H9 (cell line): ENCODE measurements around the gene FAHD1. TPM values are rescaled to one million over a fixed set of nuclear protein-coding genes. Genes with fewer than 3 reads are reported as not detected.

Experiments used
- DNase-seq: peaks from one replicate; pipeline ENCODE4 v3.0.0-alpha.2; 2017
- H2AFZ ChIP-seq: one replicate; pipeline ENCODE4 v1.6.1; 2013; ENCODE audit warnings: mild to moderate bottlenecking, low read length, control low read depth, moderate library complexity
- H2AK5ac ChIP-seq: 2 replicates; pipeline ENCODE4 v1.6.1; 2013; ENCODE audit warnings: low read length, control low read depth, mixed read lengths; ENCODE audit not compliant: insufficient read length
- H2BK120ac ChIP-seq: one replicate; pipeline ENCODE4 v1.6.1; 2013; ENCODE audit warnings: low read depth, mild to moderate bottlenecking, low read length, control low read depth, inconsistent platforms; ENCODE audit not compliant: poor library complexity, severe bottlenecking
- H2BK12ac ChIP-seq: 2 replicates; pipeline ENCODE4 v1.6.1; 2013; ENCODE audit warnings: low read length, control low read depth, mixed read lengths, low read depth; ENCODE audit not compliant: insufficient read length
- H2BK15ac ChIP-seq: 2 replicates; pipeline ENCODE4 v1.6.1; 2013; ENCODE audit warnings: low read depth, low read length, control low read depth
- H2BK20ac ChIP-seq: one replicate; pipeline ENCODE4 v1.6.1; 2013; ENCODE audit warnings: low read depth, mild to moderate bottlenecking, low read length, control low read depth, inconsistent platforms; ENCODE audit not compliant: poor library complexity, severe bottlenecking
- H2BK5ac ChIP-seq: 2 replicates; pipeline ENCODE4 v1.6.1; 2013; ENCODE audit warnings: low read length, control low read depth, mixed read lengths; ENCODE audit not compliant: insufficient read length
- H3K14ac ChIP-seq: 2 replicates; pipeline ENCODE4 v1.6.1; 2013; ENCODE audit warnings: low read length, control low read depth; ENCODE audit not compliant: insufficient read depth
- H3K18ac ChIP-seq: 2 replicates; pipeline ENCODE4 v1.6.1; 2013; ENCODE audit warnings: low read depth, mild to moderate bottlenecking, mixed read lengths, low read length, control low read depth; ENCODE audit not compliant: insufficient read length
- H3K23ac ChIP-seq: 2 replicates; pipeline ENCODE4 v1.6.1; 2013; ENCODE audit warnings: low read length, control low read depth, mixed read lengths, low read depth; ENCODE audit not compliant: insufficient read length
- H3K23me2 ChIP-seq: 2 replicates; pipeline ENCODE4 v1.6.1; 2013; ENCODE audit warnings: low read depth, mild to moderate bottlenecking, mixed read lengths, low read length, control low read depth; ENCODE audit not compliant: insufficient read length, poor library complexity, severe bottlenecking
- H3K27ac ChIP-seq: 2 replicates; pipeline ENCODE4 v1.5.1; 2013; ENCODE audit warnings: low read length, control low read depth, mixed read lengths, low read depth; ENCODE audit not compliant: insufficient read length
- H3K27me3 ChIP-seq: 2 replicates; pipeline ENCODE4 v1.6.1; 2013; ENCODE audit warnings: low read length, control low read depth, inconsistent platforms; ENCODE audit not compliant: insufficient read depth
- H3K4ac ChIP-seq: 2 replicates; pipeline ENCODE4 v1.6.1; 2013; ENCODE audit warnings: low read depth, mild to moderate bottlenecking, control low read depth, inconsistent platforms, low read length, moderate library complexity
- H3K4me1 ChIP-seq: 2 replicates; pipeline ENCODE4 v1.6.1; 2013; ENCODE audit warnings: low read length, control low read depth, inconsistent platforms; ENCODE audit not compliant: insufficient read depth
- H3K4me2 ChIP-seq: 2 replicates; pipeline ENCODE4 v1.6.1; 2013; ENCODE audit warnings: low read length, control low read depth, mixed read lengths; ENCODE audit not compliant: insufficient read length, insufficient read depth
- H3K56ac ChIP-seq: 2 replicates; pipeline ENCODE4 v1.6.1; 2013; ENCODE audit warnings: low read depth, mild to moderate bottlenecking, mixed read lengths, low read length, control low read depth; ENCODE audit not compliant: insufficient read length
- H3K79me1 ChIP-seq: 2 replicates; pipeline ENCODE4 v1.6.1; 2013; ENCODE audit warnings: low read depth, mild to moderate bottlenecking, moderate library complexity, low read length, control low read depth, inconsistent platforms; ENCODE audit not compliant: insufficient read depth, poor library complexity, severe bottlenecking
- H3K79me2 ChIP-seq: 2 replicates; pipeline ENCODE4 v1.6.1; 2013; ENCODE audit warnings: low read length, control low read depth, inconsistent platforms; ENCODE audit not compliant: insufficient read depth
- H3K9ac ChIP-seq: 2 replicates; pipeline ENCODE4 v1.6.1; 2013; ENCODE audit warnings: low read length, control low read depth, mixed read lengths; ENCODE audit not compliant: insufficient read length; ENCODE audit errors: extremely low read depth
- H3K9me3 ChIP-seq: one replicate; pipeline ENCODE4 v1.6.1; 2013; ENCODE audit warnings: low read depth, low read length, inconsistent platforms; ENCODE audit not compliant: control insufficient read depth
- H3T11ph ChIP-seq: one replicate; pipeline ENCODE4 v1.6.1; 2013; ENCODE audit warnings: mild to moderate bottlenecking, low read length, control low read depth, inconsistent platforms
- H4K20me1 ChIP-seq: one replicate; pipeline ENCODE4 v1.6.1; 2013; ENCODE audit not compliant: control insufficient read depth, insufficient read length, insufficient read depth
- H4K5ac ChIP-seq: 2 replicates; pipeline ENCODE4 v1.6.1; 2013; ENCODE audit warnings: low read depth, mild to moderate bottlenecking, mixed read lengths, low read length, control low read depth; ENCODE audit not compliant: insufficient read length
- H4K8ac ChIP-seq: replicated peaks from 2 replicates; pipeline ENCODE4 v1.6.1; 2013; ENCODE audit warnings: low read length, control low read depth, mixed read lengths, low read depth; ENCODE audit not compliant: insufficient read length
- H4K91ac ChIP-seq: 2 replicates; pipeline ENCODE4 v1.6.1; 2013; ENCODE audit warnings: low read depth, mild to moderate bottlenecking, moderate library complexity, mixed read lengths, low read length, control low read depth; ENCODE audit not compliant: insufficient read length
- H3K27ac Mint-ChIP-seq, 3 experiments: 2 replicates in 2 of 3; 3 replicates in 1 of 3; pipeline ENCODE4 v1.8.0; 2020 to 2021; ENCODE audit warnings: mixed read lengths in 3 of 3, mild to moderate bottlenecking in 1 of 3, moderate library complexity in 1 of 3
- H3K27me3 Mint-ChIP-seq: 2 replicates; pipeline ENCODE4 v1.8.0; 2021; ENCODE audit warnings: low read depth, mild to moderate bottlenecking, moderate library complexity, mixed read lengths
- H3K36me3 Mint-ChIP-seq, 3 experiments: 2 replicates in 2 of 3; 3 replicates in 1 of 3; pipeline ENCODE4 v1.8.0; 2020 to 2021; ENCODE audit warnings: low read depth in 3 of 3, mixed read lengths in 3 of 3; ENCODE audit not compliant: insufficient read depth in 1 of 3
- H3K4me1 Mint-ChIP-seq, 2 experiments: 2 replicates each; pipeline ENCODE4 v1.8.0; 2020; ENCODE audit warnings: mixed read lengths in 2 of 2
- H3K4me3 Mint-ChIP-seq, 2 experiments: 2 replicates in 1 of 2; 3 replicates in 1 of 2; pipeline ENCODE4 v1.8.0; 2020 to 2021; ENCODE audit warnings: mild to moderate bottlenecking in 2 of 2, mixed read lengths in 2 of 2, moderate library complexity in 1 of 2
- H3K9me3 Mint-ChIP-seq, 2 experiments: 2 replicates in 1 of 2; 3 replicates in 1 of 2; pipeline ENCODE4 v1.8.0; 2020; ENCODE audit warnings: mild to moderate bottlenecking in 2 of 2, mixed read lengths in 2 of 2, moderate library complexity in 1 of 2
- WGBS: extraction: QIAGEN DNeasy Blood & Tissue Kit; methylation state at CpG from one replicate; pipeline ENCODE4 v1.1.7; 2013; ENCODE audit warnings: missing lambda C conversion rate, low lambda C conversion rate, mixed read lengths; ENCODE audit not compliant: insufficient read length; ENCODE audit errors: extremely low coverage; 5-methylcytosine and 5-hydroxymethylcytosine counted together
- total RNA-seq: library from RNA; stranded (reverse); gene quantifications from 2 replicates; pipeline ENCODE4 v1.2.1, GENCODE V29; 2021
- TF ChIP-seq, protein P1 (sequence below): fragments of 200-600 bp; sonication (generic); conservative IDR thresholded peaks from 3 replicates; pipeline ENCODE4 v1.8.0; 2021; ENCODE audit warnings: antibody characterized with exemption, mild to moderate bottlenecking

FAHD1 gene
- total RNA-seq, 1 experiment from 2014 or later = 16.2 TPM

DNA sequence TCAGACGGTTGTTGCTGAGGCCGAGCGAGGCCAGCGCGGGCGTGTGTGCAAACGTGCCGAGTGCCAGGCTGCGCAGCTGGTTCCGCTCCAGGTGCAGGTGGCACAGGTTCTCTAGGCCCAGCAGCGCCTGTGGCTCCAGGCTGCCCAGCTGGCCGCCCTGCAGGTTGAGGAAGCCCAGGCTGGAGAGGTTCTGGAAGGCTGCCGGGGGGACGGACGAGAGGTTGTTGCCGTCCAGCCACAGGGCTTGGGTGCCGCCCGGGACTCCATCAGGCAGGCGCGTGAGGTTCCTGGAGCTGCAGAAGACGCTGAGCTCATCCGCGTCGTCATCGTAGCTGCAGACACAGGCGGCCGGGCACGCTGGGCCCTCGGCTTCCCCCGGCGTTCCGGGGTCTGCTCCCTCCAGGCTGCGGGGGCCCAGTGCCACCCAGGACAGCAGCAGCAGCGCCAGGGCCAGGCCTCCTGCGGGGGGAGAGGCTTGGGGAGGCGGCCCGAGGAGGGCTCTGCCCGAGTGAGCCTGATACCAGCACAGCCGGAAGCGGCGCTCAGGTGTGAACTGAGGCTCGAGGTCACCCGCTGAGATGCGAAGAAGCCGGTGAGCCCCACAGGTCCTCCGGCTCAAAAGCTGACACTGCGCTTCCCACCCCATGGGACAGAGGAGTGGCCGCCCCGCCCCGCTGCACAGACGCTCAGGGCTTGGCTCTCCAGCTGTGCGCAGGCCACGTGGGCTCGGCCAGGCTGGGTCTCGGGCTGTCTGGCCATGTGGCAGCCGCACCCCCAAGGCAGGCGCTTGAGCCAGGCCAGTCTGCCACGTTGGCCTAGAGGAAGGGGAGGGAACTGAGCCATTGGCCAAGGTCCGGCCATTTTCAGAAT lies 34.8 kb upstream of the FAHD1 start:
- Histone ChIP-seq H3K14ac (no peak overlapping the region; the same call in 1 of the 2 replicates), H2BK12ac (no peak overlapping the region), H2AFZ (no peak overlapping the region), H4K20me1 (no peaks in the 10 kb centered on the region), H2BK20ac (no peak overlapping the region), H3K4ac (no peak overlapping the region), H3K18ac (no peak overlapping the region), H2AK5ac (no peak overlapping the region), H4K8ac (no peak overlapping the region), H3K23me2 (no peaks in the 10 kb centered on the region), H3K79me1 (no peaks in the 10 kb centered on the region), H3K9ac (no peak overlapping the region), H4K5ac (no peak overlapping the region), H3K79me2 (no peaks in the 10 kb centered on the region), H2BK15ac (no peak overlapping the region), H4K91ac (no peak overlapping the region), H2BK120ac (no peak overlapping the region), H3T11ph (no peak overlapping the region), H3K9me3 (no peaks in the 10 kb centered on the region), H3K4me1 (no peaks in the 10 kb centered on the region), H3K27me3 (no peaks in the 10 kb centered on the region), H3K27ac (no peak overlapping the region), H3K4me2 (no peak overlapping the region), H3K23ac (no peak overlapping the region), H2BK5ac (no peak overlapping the region), H3K56ac (no peak overlapping the region)
- H3K4me3 Mint-ChIP-seq = no peak overlapping the region
- no peaks in the 10 kb centered on the region for H3K4me1 Mint-ChIP-seq
- H3K27me3 Mint-ChIP-seq = no peaks in the 10 kb centered on the region
- TF ChIP-seq, protein P1, sequence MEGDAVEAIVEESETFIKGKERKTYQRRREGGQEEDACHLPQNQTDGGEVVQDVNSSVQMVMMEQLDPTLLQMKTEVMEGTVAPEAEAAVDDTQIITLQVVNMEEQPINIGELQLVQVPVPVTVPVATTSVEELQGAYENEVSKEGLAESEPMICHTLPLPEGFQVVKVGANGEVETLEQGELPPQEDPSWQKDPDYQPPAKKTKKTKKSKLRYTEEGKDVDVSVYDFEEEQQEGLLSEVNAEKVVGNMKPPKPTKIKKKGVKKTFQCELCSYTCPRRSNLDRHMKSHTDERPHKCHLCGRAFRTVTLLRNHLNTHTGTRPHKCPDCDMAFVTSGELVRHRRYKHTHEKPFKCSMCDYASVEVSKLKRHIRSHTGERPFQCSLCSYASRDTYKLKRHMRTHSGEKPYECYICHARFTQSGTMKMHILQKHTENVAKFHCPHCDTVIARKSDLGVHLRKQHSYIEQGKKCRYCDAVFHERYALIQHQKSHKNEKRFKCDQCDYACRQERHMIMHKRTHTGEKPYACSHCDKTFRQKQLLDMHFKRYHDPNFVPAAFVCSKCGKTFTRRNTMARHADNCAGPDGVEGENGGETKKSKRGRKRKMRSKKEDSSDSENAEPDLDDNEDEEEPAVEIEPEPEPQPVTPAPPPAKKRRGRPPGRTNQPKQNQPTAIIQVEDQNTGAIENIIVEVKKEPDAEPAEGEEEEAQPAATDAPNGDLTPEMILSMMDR = no peak
- peaks cover 9 to 12% (median 9%) of the 10 kb centered on the region in 3 experiments for H3K36me3 Mint-ChIP-seq
- H3K9me3 Mint-ChIP-seq = peaks cover 5 to 9% of the 10 kb centered on the region in 2 experiments
- WGBS = no CpG with 5 or more reads among the region's 59 CpGs
- no peak overlapping the region for H3K27ac Mint-ChIP-seq
- DNase-seq = no peak
